GM23338 (cell line): ENCODE data around the gene ODAD2. TPM values are rescaled to one million over a fixed set of nuclear protein-coding genes. Genes with fewer than 3 reads are reported as not detected.
A peak's percentile ranks its signal among the peaks of the same experiment; 100 is the strongest.

Experiments
- ATAC-seq: fragments of 200-7000 bp; cut with Tn5 transposase; 3 replicates; pipeline ENCODE4 v1.9.1; 2020
- DNase-seq: peaks from one replicate; pipeline ENCODE4 v3.0.0-alpha.2; 2015; ENCODE audit warnings: low spot score
- H2AFZ ChIP-seq: fragments of 200-600 bp; sonication (generic); 2 replicates; pipeline ENCODE4 v1.8.0; 2016; ENCODE audit warnings: antibody characterized with exemption, mild to moderate bottlenecking, moderate library complexity
- H3F3A ChIP-seq: fragments of 200-600 bp; sonication (generic); replicated peaks from 2 replicates; pipeline ENCODE4 v1.8.0; 2017; ENCODE audit warnings: antibody characterized with exemption, mixed run types, low read depth
- H3K27ac ChIP-seq: fragments of 200-600 bp; sonication (generic); 2 replicates; pipeline ENCODE4 v1.6.1; 2016; ENCODE audit warnings: low read depth
- H3K27me3 ChIP-seq: fragments of 200-600 bp; sonication (generic); 2 replicates; pipeline ENCODE4 v1.8.0; 2016; ENCODE audit warnings: mild to moderate bottlenecking, mixed run types, moderate library complexity; ENCODE audit not compliant: insufficient read depth
- H3K36me3 ChIP-seq: fragments of 200-600 bp; sonication (generic); 2 replicates; pipeline ENCODE4 v1.8.0; 2016; ENCODE audit warnings: mild to moderate bottlenecking; ENCODE audit not compliant: insufficient read depth
- H3K4me1 ChIP-seq: fragments of 200-600 bp; sonication (generic); 2 replicates; pipeline ENCODE4 v1.8.0; 2016; ENCODE audit warnings: mild to moderate bottlenecking, moderate library complexity; ENCODE audit not compliant: insufficient read depth
- H3K4me2 ChIP-seq: fragments of 200-600 bp; sonication (generic); 2 replicates; pipeline ENCODE4 v1.7.1; 2017; ENCODE audit warnings: mixed run types
- H3K4me3 ChIP-seq: fragments of 200-600 bp; sonication (generic); 2 replicates; pipeline ENCODE4 v1.6.1; 2016; ENCODE audit warnings: mixed run types
- H3K79me2 ChIP-seq: fragments of 200-600 bp; sonication (generic); replicated peaks from 2 replicates; pipeline ENCODE4 v1.8.0; 2017; ENCODE audit warnings: mild to moderate bottlenecking; ENCODE audit not compliant: insufficient read depth
- H3K9me2 ChIP-seq: fragments of 200-600 bp; sonication (generic); 2 replicates; pipeline ENCODE4 v1.8.0; 2017; ENCODE audit not compliant: insufficient read depth
- H4K20me1 ChIP-seq: fragments of 200-600 bp; sonication (generic); replicated peaks from 2 replicates; pipeline ENCODE4 v1.8.0; 2017; ENCODE audit warnings: mild to moderate bottlenecking; ENCODE audit not compliant: insufficient read depth
- H3K27ac Mint-ChIP-seq: 2 replicates; pipeline ENCODE4 v1.8.0; 2020; ENCODE audit warnings: inconsistent platforms, mild to moderate bottlenecking, moderate library complexity, mixed read lengths
- H3K27me3 Mint-ChIP-seq: 3 replicates; pipeline ENCODE4 v1.8.0; 2022; ENCODE audit warnings: low read depth, mild to moderate bottlenecking, moderate library complexity, mixed read lengths, inconsistent platforms; ENCODE audit not compliant: insufficient read depth, poor library complexity
- H3K36me3 Mint-ChIP-seq: 3 replicates; pipeline ENCODE4 v1.8.0; 2021; ENCODE audit warnings: low read depth, mild to moderate bottlenecking, inconsistent platforms, moderate library complexity, mixed read lengths
- H3K4me1 Mint-ChIP-seq: 3 replicates; pipeline ENCODE4 v1.8.0; 2020; ENCODE audit warnings: mild to moderate bottlenecking, inconsistent platforms, mixed read lengths
- H3K4me3 Mint-ChIP-seq: 3 replicates; pipeline ENCODE4 v1.8.0; 2021; ENCODE audit warnings: moderate library complexity, mild to moderate bottlenecking, inconsistent platforms, mixed read lengths
- H3K9me3 Mint-ChIP-seq: 3 replicates; pipeline ENCODE4 v1.8.0; 2020; ENCODE audit warnings: moderate library complexity, mild to moderate bottlenecking, inconsistent platforms, mixed read lengths
- CTCF ChIP-seq, 2 experiments: fragments of 200-600 bp in 1 of 2; sonication (generic) in 1 of 2; conservative IDR thresholded peaks; 2 replicates each; pipeline versions ENCODE4 v1.5.1 to v1.6.1; 2016 to 2017; ENCODE audit warnings: antibody characterized with exemption in 2 of 2, low read depth in 2 of 2, mild to moderate bottlenecking in 2 of 2, moderate library complexity in 1 of 2
- EZH2phosphoT487 ChIP-seq: fragments of 200-600 bp; sonication (generic); IDR thresholded peaks from one replicate; pipeline ENCODE4 v1.8.1; 2018; ENCODE audit warnings: antibody characterized with exemption; ENCODE audit not compliant: unreplicated experiment
- NANOG ChIP-seq: IDR thresholded peaks from 2 replicates; pipeline ENCODE4 v1.6.1; 2016; ENCODE audit warnings: antibody characterized with exemption, borderline replicate concordance
- POLR2AphosphoS5 ChIP-seq: IDR thresholded peaks from 2 replicates; pipeline ENCODE4 v1.6.1; 2016; ENCODE audit warnings: antibody characterized with exemption, low read depth
- ZNF114 ChIP-seq: fragments of 250-450 bp; sonication (Bioruptor Pico); IDR thresholded peaks from 2 replicates; pipeline ENCODE4 v1.5.0; 2020; ENCODE audit warnings: mild to moderate bottlenecking, moderate library complexity
- ZNF462 ChIP-seq: fragments of 250-450 bp; sonication (Bioruptor Pico); IDR thresholded peaks from 2 replicates; pipeline ENCODE4 v1.5.0; 2020; ENCODE audit warnings: mild to moderate bottlenecking, moderate library complexity
- polyA plus RNA-seq: library from polyadenylated mRNA; unstranded; fragments of >200 nt; fragmentation: Nextera tagmentation; extraction: Ambion mirVana; gene quantifications from 2 replicates; pipeline ENCODE4 v1.2.1, GENCODE V29; 2016
- total RNA-seq: library from RNA; depleted of rRNA; stranded (reverse); fragments of >200 nt; shearing (Covaris generic); gene quantifications from 2 replicates; pipeline ENCODE4 v1.2.3, GENCODE V29; 2014

Gene ODAD2
- total and polyA plus RNA-seq, 2 experiments from 2014 or later, result 2.1 to 3.4 TPM

- H2AFZ ChIP-seq, result peak overlapping the region; percentile 30; the same call in 1 of the 2 replicates
- no peaks in the 10 kb centered on the region for H3K36me3 ChIP-seq
- H4K20me1 ChIP-seq, result no peaks in the 10 kb centered on the region
- no peak overlapping the region for H3K4me3 Mint-ChIP-seq
- ATAC-seq, result no peak
- H3K4me2 ChIP-seq, result no peak overlapping the region
- no peak overlapping the region for H3K27ac ChIP-seq
- H3K27me3 ChIP-seq, result no peaks in the 10 kb centered on the region
- H3K79me2 ChIP-seq, result no peaks in the 10 kb centered on the region
- no peak overlapping the region for H3K27ac Mint-ChIP-seq
- no peaks in the 10 kb centered on the region for H3K4me1 Mint-ChIP-seq
- no peaks in the 10 kb centered on the region for H3K4me1 ChIP-seq
- no peak for TF ChIP-seq EZH2phosphoT487
- TF ChIP-seq ZNF462, result no peak
- no peak for TF ChIP-seq CTCF (conservative IDR thresholded peaks at IDR 0.05; ENCODE audit: low read depth in 2 of 2)
- TF ChIP-seq NANOG, result no peak
- no peak for TF ChIP-seq ZNF114
- no peak for TF ChIP-seq POLR2AphosphoS5
- no peaks in the 10 kb centered on the region for H3K9me2 ChIP-seq
- no peaks in the 10 kb centered on the region; the same call in 2 of the 3 replicates for H3K36me3 Mint-ChIP-seq
- H3K4me3 ChIP-seq, result no peak overlapping the region
- no peaks in the 10 kb centered on the region for H3K27me3 Mint-ChIP-seq
- no peaks in the 10 kb centered on the region; the same call in 2 of the 3 replicates for H3K9me3 Mint-ChIP-seq
- no peaks in the 10 kb centered on the region for H3F3A ChIP-seq
- peak; percentile 7 for DNase-seq
Observed at GRCh38 chr10:27982875-27983543, 15.9 kb downstream of the ODAD2 start.
